Left lung (tissue), 10 donors: ENCODE data around the gene N4BP3. TPM values are rescaled to one million over a fixed set of nuclear protein-coding genes. Genes with fewer than 3 reads are reported as not detected.

Experiments used
- ATAC-seq: fragments of 200-7000 bp; cut with Tn5 transposase; one replicate; pipeline ENCODE4 v1.9.1; 2020; ENCODE audit warnings: moderate library complexity
- DNase-seq, 4 donors: peaks; one replicate each; pipeline ENCODE4 v3.0.0-alpha.2; 2013 to 2020
- H3K27ac ChIP-seq, 2 donors: fragments of 200-600 bp; sonication (generic) in 1 of 2; one replicate each; pipeline versions ENCODE4 v1.5.0 to v1.8.0; 2020 to 2021
- H3K27me3 ChIP-seq, 2 donors: fragments of 200-600 bp; sonication (generic) in 1 of 2; one replicate each; pipeline versions ENCODE4 v1.5.0 to v1.8.0; 2020 to 2021
- H3K36me3 ChIP-seq, 2 donors: fragments of 200-600 bp; sonication (generic) in 1 of 2; one replicate each; pipeline versions ENCODE4 v1.5.0 to v1.8.0; 2020 to 2021
- H3K4me1 ChIP-seq, 2 donors: fragments of 200-600 bp; one replicate each; pipeline ENCODE4 v1.8.0; 2021
- H3K4me3 ChIP-seq, 2 donors: fragments of 200-600 bp; sonication (generic) in 1 of 2; one replicate each; pipeline versions ENCODE4 v1.5.0 to v1.8.0; 2020 to 2021; ENCODE audit warnings: mild to moderate bottlenecking in 1 of 2
- H3K9me3 ChIP-seq, 2 donors: fragments of 200-600 bp; sonication (generic) in 1 of 2; one replicate each; pipeline versions ENCODE4 v1.5.0 to v1.8.0; 2020 to 2021
- intact Hi-C, 2 donors: fragments of 100-400 bp; cut with DNase I; formaldehyde crosslinking; loops; one replicate each; pipeline versions ENCODE4 v1.11.2 to v1.14.2; 2022
- polyA plus RNA-seq, 6 donors: library from polyadenylated mRNA; unstranded; fragments of 120-200 nt; gene quantifications; one replicate each; pipeline ENCODE4 v1.2.1, GENCODE V29; 2013; ENCODE audit not compliant: insufficient read length in 6 of 6
- total RNA-seq, 2 donors: library from RNA; stranded (reverse); fragmentation: NEBNext Ultra II Directional; extraction: Animal tissue kit (Norgen Biotek cat#: 25700); gene quantifications; one replicate each; pipeline ENCODE4 v1.2.1, GENCODE V29; 2021
- TF ChIP-seq, protein P1 (sequence below), 2 donors: fragments of 200-600 bp; sonication (generic) in 1 of 2; IDR thresholded peaks; one replicate each; pipeline versions ENCODE4 v1.5.0 to v1.8.0; 2021; ENCODE audit warnings: antibody characterized with exemption in 2 of 2
- donor health status: DM: no; HTN: yes; CAD: no.
- donor health status: DM: no; HTN: no; CAD: no.

N4BP3 gene
- total and polyA plus RNA-seq, 8 donors, result 3.6 to 20.4 (median 15.4) TPM

DNA sequence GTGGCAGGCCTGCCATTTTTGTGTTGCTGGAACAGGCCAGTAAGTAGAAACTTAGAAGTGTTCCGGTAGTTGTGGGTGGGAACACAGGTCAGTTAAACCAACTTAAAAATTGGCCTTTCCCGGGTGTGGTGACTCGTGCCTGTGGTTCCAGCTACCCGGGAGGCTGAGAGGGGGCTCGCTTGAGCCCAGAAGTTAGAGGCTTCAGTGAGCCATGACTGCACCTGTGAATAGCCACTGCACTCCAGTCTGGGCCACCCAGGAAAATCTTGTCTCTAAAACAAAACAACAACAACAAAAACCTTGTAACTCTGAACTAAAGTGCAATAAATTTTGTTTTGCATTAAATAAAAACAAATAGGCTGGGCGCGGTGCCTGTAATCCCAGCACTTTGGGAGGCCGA lies 41.7 kb downstream of the N4BP3 start:
- no peaks in the 10 kb centered on the region for H3K27me3 ChIP-seq
- peaks cover 0 to 16% of the 10 kb centered on the region in 2 donors for H3K36me3 ChIP-seq
- no peak for DNase-seq
- ATAC-seq, result no peak
- H3K9me3 ChIP-seq, result no peaks in the 10 kb centered on the region
- peaks cover 9 to 17% of the 10 kb centered on the region in 2 donors for H3K4me1 ChIP-seq
- TF ChIP-seq, protein P1, sequence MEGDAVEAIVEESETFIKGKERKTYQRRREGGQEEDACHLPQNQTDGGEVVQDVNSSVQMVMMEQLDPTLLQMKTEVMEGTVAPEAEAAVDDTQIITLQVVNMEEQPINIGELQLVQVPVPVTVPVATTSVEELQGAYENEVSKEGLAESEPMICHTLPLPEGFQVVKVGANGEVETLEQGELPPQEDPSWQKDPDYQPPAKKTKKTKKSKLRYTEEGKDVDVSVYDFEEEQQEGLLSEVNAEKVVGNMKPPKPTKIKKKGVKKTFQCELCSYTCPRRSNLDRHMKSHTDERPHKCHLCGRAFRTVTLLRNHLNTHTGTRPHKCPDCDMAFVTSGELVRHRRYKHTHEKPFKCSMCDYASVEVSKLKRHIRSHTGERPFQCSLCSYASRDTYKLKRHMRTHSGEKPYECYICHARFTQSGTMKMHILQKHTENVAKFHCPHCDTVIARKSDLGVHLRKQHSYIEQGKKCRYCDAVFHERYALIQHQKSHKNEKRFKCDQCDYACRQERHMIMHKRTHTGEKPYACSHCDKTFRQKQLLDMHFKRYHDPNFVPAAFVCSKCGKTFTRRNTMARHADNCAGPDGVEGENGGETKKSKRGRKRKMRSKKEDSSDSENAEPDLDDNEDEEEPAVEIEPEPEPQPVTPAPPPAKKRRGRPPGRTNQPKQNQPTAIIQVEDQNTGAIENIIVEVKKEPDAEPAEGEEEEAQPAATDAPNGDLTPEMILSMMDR (IDR thresholded peaks at IDR 0.05), result no peak
- intact Hi-C loops, result no loop called here
- no peak overlapping the region for H3K27ac ChIP-seq
- no peak overlapping the region for H3K4me3 ChIP-seq

DNA sequence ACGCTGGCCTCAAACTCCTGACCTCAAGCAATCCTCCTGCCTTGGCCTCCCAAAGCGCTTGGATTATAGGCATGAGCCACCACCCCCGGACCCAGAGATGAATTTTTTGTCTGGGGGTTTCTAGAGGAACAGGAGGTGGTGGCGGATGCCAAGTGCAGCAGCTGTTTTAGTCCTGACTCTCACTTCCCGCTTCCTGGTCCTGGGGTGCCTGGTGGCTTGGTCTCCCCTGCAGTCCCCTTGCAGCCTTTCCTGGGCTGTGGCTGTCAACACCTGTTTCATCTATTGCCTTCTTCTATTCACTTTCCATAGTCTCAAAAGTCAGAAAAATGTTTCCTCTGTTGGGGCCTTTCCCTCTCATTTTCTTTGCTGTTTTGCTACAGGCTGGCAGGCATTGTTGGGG lies 46.8 kb downstream of the N4BP3 start:
- intact Hi-C loops, result no loop called here
- Histone ChIP-seq H3K36me3 (no peaks in the 10 kb centered on the region), H3K27ac (no peak overlapping the region), H3K27me3 (peaks cover 0 to 32% of the 10 kb centered on the region in 2 donors), H3K4me1 (peaks cover 0 to 8% of the 10 kb centered on the region in 2 donors), H3K9me3 (no peaks in the 10 kb centered on the region), H3K4me3 (no peak overlapping the region)
- no peak for DNase-seq
- TF ChIP-seq, protein P1 (IDR thresholded peaks at IDR 0.05), result no peak
- ATAC-seq, result no peak

DNA sequence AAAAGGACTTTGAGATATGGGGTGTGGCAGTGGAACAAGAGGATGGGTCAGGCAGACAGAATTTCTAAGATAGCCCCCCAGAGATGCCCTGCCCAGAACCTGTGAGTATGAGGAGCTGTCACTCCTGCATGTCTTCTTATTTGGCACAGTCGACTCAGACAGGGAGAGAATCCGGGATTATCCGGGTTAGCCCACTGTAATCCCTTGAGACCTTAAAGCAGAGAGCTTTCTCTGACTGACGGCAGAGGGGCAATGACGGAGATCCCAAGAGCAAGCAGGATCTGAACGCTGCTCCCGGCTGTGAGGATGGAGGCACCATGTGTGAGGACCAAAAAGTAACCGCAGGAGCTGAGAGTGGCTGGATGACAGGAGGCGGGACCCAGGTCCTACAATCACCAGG lies 49.1 kb downstream of the N4BP3 start:
- Histone ChIP-seq H3K27me3 (peaks cover 0 to 43% of the 10 kb centered on the region in 2 donors), H3K4me3 (no peak overlapping the region), H3K9me3 (no peaks in the 10 kb centered on the region), H3K4me1 (peaks cover 0 to 8% of the 10 kb centered on the region in 2 donors), H3K36me3 (no peaks in the 10 kb centered on the region), H3K27ac (no peak overlapping the region)
- TF ChIP-seq, protein P1 (IDR thresholded peaks at IDR 0.05), result no peak
- intact Hi-C loops, result no loop called here
- ATAC-seq (no peak), DNase-seq (no peak)

DNA sequence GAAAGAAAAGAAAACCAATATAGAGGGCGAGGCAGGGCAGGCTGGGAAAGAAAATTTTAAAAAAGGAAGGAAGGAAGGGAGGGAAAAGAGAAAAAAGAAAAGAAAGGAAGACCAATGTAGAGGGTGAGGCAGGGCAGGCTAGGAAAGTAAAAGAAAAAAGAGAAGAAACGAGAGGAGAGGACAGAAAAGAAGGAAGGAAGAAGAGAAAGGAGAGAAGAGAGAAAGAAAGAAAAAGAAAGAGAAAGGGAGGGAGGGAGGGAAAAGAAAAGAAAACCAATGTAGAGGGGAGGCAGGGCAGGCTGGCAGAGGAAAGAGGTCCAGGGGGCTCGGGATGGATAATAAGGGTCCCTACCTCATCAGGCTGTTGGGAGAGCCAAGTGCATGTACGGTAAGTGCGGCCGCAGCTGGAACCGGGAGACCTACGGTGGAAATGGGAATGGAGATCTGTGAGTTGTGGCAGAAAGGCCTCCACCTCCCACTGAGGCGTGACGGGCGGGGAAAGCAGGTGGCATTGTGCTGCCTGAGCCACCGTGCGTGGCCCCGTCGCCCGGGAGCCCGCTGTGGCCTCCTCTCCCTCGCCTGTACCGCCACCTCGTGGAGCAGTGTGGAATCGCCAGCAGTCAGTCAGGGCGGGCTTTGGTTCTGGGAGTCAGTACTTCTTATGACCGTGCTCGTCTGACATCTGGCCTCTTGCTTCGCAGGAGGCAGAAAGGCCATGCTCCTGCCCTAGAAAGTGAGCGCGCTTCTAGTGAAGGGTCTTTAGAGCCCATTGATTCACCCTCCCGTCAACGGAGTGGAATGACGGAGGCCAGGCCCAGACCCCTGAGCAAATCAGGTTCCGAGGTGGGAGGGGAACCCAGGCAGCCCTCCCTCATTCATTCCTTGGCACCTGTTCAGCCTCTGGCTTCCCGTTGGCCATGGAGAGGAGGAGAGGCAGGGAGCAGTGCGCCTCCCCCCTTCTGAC lies 50.7 kb downstream of the N4BP3 start:
- H3K27ac ChIP-seq, result no peak overlapping the region
- H3K9me3 ChIP-seq, result no peaks in the 10 kb centered on the region
- no peaks in the 10 kb centered on the region for H3K36me3 ChIP-seq
- intact Hi-C loops, result loop anchor here in 1 of 2 donors (2.0 kb wide), 1 partner anchor 87 kb away; no protein-coding TSS in a partner anchor
- TF ChIP-seq, protein P1 (IDR thresholded peaks at IDR 0.05), result peak; percentile 98 to 99
- ATAC-seq, result peak; percentile 100
- H3K27me3 ChIP-seq, result peaks cover 0 to 43% of the 10 kb centered on the region in 2 donors
- peaks cover 0 to 8% of the 10 kb centered on the region in 2 donors for H3K4me1 ChIP-seq
- peak; percentile 70 to 97 (median 83) for DNase-seq
- H3K4me3 ChIP-seq, result peak overlapping the region in 1 of 2 donors; percentile 7

DNA sequence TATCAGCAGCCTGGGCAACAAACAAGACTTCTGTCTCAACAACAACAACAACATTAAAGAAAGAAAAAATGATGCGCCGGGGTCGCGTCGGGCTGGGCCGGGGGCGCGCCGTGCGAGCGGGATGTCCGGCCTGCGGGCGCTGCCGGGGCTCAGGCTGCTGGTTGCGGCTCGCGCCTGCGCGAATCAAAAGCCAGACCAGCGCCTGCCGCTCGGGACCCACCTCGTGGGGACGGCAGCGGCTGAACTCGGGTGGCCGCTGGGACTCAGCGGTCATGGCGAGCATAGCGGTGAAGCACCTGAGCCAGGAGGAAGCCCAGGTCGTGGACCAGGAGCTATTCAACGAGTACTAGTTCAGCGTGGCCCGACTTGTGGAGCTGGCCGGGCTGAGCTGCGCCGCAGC lies 52.2 kb downstream of the N4BP3 start:
- intact Hi-C loops, result loop anchor here in 1 of 2 donors (2.0 kb wide), 1 partner anchor 89 kb away; no protein-coding TSS in a partner anchor
- TF ChIP-seq, protein P1 (IDR thresholded peaks at IDR 0.05), result no peak
- ATAC-seq (no peak), DNase-seq (no peak)
- Histone ChIP-seq H3K36me3 (no peaks in the 10 kb centered on the region), H3K27me3 (peaks cover 0 to 43% of the 10 kb centered on the region in 2 donors), H3K4me1 (peaks cover 0 to 8% of the 10 kb centered on the region in 2 donors), H3K4me3 (no peak overlapping the region), H3K27ac (no peak overlapping the region), H3K9me3 (no peaks in the 10 kb centered on the region)
